ENCODE results near the gene APP.

The APP gene

DNA sequence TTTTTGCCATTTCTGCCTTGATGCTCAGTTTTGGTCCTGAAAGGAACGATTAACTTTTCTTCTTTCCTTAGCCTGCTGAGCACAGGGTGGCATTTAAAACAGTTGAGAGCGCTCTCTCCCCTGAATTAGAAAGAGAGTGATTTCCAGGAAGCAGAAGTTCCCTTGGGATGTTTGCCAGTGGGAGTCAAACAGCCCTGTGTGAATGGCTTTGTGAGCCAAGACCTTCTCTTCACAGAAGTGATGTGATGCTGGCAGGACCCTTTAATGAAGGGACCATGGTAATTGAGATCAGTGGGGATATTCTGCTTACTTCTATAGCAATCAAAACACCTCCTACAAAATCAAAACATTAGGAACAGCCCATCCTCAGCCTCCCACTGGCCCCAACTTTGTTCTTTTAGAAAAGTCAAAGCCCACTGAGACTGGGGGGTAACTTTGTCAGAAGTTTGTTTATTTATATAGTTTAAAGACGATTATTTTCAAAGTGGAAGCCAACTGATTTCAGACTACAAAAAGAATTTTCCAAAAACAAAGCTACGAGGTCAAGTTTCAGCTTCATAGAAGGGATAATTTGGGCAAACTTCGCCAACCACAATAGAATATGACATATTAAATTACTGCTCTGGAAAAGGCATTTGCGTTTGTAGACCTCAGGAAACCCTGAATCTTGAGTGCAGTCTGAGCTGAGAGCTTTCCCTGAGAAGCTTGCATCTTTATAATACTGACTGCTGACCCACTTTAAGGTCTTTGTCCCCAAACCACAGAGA, 313.1 kb downstream of the APP start:
- DNase-seq: no peak

DNA sequence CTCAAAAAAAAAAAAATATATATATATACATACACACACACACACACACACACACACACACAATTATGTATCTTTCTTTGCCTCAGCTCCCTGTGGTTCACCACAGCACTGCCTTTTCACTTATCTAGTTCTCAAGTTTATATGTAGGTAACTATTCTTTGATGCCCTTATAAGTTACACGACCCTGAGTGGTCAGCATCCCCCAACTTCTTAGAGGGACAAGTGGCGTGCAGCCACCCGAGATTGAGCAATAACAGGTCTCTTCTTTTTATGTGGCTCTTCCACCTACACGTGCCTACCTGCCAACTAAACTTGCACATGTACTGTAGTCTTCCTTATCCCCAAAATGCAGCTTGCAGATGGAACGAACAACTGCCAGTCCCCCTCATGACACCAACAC, 315.0 kb downstream of the APP start:
- no peak for DNase-seq

DNA sequence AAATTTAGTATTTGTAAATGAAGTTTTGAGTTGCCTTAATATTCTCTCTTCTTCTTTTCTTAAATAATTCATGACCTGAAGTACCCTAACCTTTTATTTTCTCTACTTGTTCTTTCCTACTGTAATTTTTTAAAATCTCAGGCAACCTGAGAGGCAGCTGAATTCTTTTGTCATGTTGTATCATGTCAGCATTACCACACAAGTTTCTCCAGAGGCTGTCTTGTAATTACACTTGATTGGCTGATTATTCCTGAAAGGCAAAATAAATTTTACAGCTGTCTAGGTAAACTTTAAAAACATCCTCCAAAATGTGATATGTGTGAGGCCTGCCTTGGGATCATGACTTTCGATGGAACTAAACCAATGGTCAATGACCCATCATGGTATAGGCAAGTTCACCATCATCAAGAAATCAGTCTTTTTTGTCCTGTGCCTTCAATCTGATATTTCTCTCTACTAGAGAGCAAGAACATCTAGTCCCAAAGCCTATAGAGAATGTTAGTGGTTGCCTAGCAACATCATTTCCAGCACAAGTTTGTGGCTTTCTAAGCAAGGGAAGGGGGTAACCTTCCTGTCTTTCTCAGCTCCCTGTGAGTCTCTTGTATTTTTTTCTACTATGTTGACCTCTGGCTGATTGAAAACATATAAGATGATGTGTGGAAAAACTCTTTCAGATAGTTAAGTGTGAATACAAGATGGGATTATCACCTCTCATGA, 320.3 kb downstream of the APP start:
- DNase-seq: no peak

DNA sequence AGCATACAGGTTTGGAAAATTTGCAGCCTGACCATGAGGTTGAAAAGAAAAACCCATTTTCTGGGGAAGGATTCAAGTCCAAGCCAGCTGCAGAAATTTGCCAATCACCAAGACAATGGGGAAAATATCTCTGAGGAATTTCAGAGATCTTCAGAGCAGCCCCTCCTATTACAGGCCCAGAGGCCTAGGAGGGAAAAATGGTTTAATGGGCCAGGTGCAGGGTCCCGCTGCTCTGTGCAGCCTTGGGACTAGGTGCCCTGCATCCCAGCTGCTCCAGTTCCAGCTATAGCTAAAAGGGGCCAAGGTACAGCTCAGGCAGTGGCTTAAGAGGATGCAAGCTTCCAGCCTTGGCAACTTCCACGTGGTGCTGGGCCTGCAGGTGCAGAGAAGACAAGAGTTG, 322.3 kb downstream of the APP start:
- DNase-seq: no peak

DNA sequence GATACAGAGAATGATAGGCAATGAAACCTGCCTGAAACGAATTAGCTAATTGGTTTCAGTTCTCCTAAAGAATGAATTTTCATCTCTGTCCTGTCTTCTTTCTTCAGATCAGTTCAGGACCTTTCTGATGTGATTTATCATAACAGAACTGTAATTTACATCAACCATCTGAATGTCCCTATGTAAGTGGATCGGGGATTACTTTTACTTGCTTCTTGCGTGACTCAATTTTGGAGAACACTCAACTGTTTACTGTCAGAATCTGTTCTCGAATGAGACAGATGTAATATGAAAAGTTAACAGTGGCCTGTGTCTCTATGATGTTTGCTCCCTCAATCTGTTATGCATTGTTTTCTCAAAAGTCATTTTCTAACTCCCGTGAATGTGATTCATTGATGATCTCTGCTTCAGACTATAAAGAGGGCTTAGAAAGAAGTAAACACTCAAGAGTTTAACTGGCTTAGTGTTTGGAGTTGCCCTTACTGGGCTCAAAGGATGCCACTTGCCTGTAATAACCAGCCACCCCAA, 324.8 kb downstream of the APP start:
- DNase-seq: no peak

DNA sequence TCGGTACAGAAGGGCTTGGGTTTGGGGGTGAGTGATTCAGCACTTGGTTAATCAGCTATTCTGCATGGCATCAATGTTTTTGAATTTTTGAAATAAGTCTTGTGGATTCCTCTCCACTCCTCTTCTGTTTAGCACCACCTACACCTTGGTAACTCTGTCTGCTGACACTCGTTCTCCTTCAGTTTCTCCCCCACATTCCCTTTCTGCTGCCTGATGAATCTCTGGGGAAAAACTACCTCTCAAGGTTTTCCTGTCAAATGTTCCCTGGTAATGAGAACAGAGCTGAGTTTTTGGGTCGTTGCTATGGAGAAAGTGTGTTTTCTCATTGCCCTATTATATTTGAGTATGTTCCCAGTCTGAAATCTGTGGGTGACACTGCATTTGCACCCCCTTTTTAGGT, 327.6 kb downstream of the APP start:
- DNase-seq: no peak

DNA sequence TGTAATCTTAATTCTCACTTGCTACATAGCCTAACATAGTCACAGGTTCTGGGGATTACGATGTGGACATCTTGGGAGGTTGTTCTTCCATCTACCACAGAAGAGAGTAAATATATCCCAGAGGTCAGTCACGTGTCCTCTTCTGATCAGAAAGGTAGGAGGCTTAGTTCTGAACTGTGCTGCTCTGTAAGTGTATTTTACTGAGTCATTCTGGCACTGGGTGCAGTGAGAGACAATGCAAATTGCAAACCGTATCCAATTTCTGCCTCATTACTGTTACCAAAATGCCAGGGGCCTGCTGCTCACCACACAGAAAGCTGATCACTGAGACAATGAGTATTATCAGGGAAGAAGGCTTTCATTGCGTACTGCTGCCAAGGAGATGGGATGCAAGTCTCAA, 331.8 kb downstream of the APP start:
- DNase-seq: no peak

DNA sequence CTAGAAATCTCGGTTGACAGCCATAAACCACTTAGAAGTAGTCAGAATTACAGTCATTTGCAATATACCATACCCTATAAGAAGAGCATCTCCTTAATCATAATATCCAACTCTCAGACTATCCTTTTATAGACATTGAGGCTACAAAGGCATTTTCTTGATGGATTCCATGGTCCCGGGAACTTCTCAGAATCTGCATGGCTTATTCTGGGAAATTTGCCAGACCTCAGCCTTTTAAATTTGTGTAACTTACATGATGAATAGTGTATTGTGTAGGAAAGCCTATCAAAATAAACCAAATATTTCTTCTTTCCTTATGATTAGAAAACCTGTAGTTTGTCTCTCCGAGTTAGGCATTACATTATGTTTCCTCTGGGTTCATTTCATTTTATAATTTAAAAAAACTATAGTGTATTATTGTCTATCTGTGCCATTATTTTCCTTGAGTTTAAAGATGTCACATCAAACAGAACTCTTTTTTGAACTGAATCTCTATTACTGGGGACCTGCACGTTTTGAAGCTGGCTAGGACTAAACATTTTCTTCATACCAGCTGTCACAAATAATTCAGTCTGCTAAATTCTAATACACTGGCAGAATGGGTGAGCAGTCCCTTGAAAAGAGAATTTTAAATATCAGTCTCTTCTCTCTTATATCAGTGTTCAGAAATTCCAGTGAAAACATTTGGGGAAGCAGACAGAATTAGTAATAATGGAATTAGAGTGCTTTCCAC, 332.9 kb downstream of the APP start:
- no peak for DNase-seq

DNA sequence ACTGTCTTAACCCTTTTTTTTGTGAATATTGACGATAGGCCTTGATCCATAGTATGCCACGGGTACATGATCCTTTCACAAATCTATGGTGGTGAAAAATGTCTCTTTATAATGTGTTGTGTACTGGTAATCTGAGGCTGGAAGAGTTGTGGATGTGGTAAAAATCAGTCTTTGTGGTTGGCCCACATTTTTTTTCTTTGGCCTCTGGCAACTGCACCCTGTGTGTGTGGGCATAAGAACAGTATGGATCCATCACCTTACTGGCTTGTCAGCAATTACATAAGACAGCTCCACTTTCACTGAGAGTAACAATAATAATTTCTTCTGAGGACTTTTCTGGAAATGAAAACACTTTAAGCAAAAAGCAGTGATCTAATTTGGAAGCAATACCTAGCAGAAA, 334.2 kb downstream of the APP start:
- no peak for DNase-seq

DNA sequence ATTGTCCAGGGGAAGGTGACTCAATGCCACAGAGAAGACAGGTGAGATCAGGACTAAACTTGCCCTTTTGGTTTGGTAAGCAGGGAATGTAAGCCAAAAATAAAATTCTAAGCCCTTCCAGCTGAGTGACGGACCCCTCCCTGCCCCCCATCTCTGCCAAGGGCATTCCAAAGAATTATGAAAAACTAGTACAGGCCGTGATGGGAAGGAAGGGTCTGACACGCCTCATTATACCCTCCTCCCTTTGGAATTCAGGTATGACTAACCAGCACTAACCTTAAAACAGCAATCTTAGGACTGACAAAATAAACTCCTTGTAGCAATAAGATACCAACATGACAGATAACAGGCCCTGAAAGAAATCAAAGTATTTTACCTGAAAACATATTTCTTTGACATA, 336.2 kb downstream of the APP start:
- DNase-seq: no peak

DNA sequence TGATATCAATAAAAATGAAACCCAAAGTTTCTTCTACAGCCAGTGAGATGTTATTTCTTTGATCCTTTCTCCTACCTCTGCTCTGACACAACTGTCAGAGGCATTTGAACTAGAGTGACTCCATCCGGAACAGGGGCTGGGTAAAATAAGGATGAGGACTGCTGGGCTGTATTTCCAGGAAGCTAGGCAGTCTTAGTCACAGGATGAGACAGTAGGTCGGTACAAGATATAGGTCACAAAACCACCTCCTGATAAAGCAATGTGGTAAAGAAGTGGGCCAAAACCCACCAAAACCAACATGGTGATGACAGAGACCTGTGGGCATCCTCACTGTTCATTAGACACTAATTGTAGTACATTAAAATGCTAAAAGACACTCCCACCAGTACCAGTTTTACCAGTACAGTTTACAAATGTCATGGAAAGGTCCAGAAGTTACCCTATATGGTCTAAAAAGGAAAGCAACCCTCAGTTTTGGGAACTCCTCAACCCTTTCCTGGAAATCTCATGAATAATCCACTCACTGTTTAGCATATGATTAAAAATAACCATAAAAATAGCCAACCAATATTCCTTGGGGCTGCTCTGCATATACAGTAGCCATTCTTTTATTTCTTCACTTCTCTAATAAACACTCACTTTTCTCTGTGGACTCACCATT, 339.1 kb downstream of the APP start:
- no peak for DNase-seq
